Tracheal epithelial cell (primary cell): ENCODE data around the gene KRT2. TPM values are rescaled to one million over a fixed set of nuclear protein-coding genes. Genes with fewer than 3 reads are reported as not detected.

ENCODE experiments used
- total RNA-seq: library from RNA; depleted of rRNA; stranded (reverse); fragments of >200 nt; gene quantifications from 2 replicates; pipeline ENCODE4 v1.2.1, GENCODE V29; 2014

The KRT2 gene
- not detected in 2 replicates for total RNA-seq

DNA sequence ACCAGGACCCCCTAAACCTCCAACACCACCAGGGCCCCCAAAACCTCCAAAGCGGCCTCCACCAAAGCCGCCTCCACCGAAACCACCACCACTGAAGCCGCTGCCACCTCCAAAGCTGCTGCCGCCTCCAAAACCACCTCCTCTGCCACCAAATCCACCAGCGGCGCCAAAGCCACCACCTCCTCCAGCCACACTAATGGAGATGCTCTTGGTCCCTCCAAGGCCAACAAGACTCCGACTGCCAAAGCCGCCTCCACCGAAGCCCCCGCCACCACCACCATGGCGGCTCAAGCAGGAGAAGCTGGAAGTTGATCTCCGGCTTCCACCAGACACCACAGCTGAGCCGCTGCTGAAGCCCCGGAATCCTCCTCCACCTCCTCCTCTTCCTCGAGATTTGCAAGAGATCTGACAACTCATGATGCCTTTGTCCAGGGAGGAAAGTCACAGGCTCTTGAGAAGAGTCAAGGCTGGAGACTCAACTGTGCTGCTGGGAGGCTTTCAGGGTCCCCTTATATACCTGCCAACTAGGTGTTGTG, at the start of gene KRT2:
TSS of gene KRT2 (minus strand) at position 486 of the 536 bp plus-strand sequence. CDS start at position 417, 69 bp downstream.

GRCh38 chr12:52680363-52680762, 28.4 kb upstream of the KRT2 start, which contains the start of gene KRT1:
Gene KRT1 (minus strand): TSS chr12:52680407. CDS start chr12:52680348, 59 bp downstream.

DNA sequence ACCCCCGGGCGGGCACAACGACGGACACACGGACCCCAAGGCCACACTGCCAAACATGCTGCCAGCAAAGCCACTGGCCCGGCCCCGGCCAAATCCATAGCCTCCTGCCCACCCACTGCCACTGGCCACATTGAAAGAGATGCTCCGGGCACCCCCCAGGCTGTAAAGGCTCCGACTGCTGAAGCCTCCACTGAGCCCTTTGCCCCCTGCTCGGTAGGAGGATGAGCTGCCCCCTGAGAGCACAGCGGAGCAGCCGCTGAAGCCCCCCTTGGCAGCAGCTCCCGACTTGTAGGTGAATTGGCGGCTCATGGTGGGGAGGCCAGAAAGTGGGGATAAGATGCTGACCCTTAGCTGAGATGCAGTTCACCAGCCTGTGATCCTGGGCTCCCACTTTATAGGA, 33.8 kb downstream of the KRT2 start, which contains the start of gene KRT73:
TSS of gene KRT73 (minus strand) at position 344 of the 400 bp plus-strand sequence. CDS start at position 309, 35 bp downstream.

GRCh38 chr12:52600941-52601481, 51.0 kb downstream of the KRT2 start, which contains the start of gene KRT72:
Gene KRT72 (minus strand): TSS chr12:52601463. CDS start chr12:52601452, 11 bp downstream.

Other genes starting within 250 kb of the KRT2 start
- gene KRT82, start 245.9 kb downstream of the KRT2 start, total RNA-seq, result not detected in 2 replicates
- gene KRT75, start 217.8 kb downstream of the KRT2 start, total RNA-seq, result 1.1 and 87.0 TPM in 2 replicates
- gene KRT6B, start 200.1 kb downstream of the KRT2 start, total RNA-seq, result 310 and 1,936 TPM in 2 replicates
- 22.0 and 155 TPM in 2 replicates for gene KRT6C, start 178.4 kb downstream of the KRT2 start, total RNA-seq
- 10,133 and 10,410 TPM in 2 replicates for gene KRT6A, start 159.0 kb downstream of the KRT2 start, total RNA-seq
- gene KRT5, start 131.8 kb downstream of the KRT2 start, total RNA-seq, result 7,035 and 9,280 TPM in 2 replicates
- not detected in 2 replicates for gene KRT71, start 99.1 kb downstream of the KRT2 start, total RNA-seq
- under 0.01 TPM in 1 of 2 replicates, not detected in the other for gene KRT74, start 78.4 kb downstream of the KRT2 start, total RNA-seq
- not detected in 2 replicates for gene KRT72, start 50.7 kb downstream of the KRT2 start, total RNA-seq
- not detected in 2 replicates for gene KRT73, start 33.7 kb downstream of the KRT2 start, total RNA-seq
- not detected in 2 replicates for gene KRT1, start 28.2 kb upstream of the KRT2 start, total RNA-seq
- not detected in 2 replicates for gene KRT77, start 51.3 kb upstream of the KRT2 start, total RNA-seq
- not detected in 2 replicates for gene KRT76, start 125.1 kb upstream of the KRT2 start, total RNA-seq
- not detected in 2 replicates for gene KRT3, start 143.9 kb upstream of the KRT2 start, total RNA-seq
- gene KRT4, start 161.9 kb upstream of the KRT2 start, total RNA-seq, result 0.96 and 12.1 TPM in 2 replicates
- gene KRT79, start 182.1 kb upstream of the KRT2 start, total RNA-seq, result 0.21 and 0.24 TPM in 2 replicates
- 1.3 and 1.7 TPM in 2 replicates for gene KRT78, start 196.8 kb upstream of the KRT2 start, total RNA-seq